ENCODE measurements around the gene PRKCZ. TPM values are rescaled to one million over a fixed set of nuclear protein-coding genes. Genes with fewer than 3 reads are reported as not detected.

Gene PRKCZ
- total and polyA plus RNA-seq, 9 of the 15 experiments (the other 6 are each of a cell fraction or from before 2014, with no cell fraction given): 0.07 to 3.1 (median 1.3) TPM

GRCh38 chr1:2229911-2230731 is 179.9 kb downstream of the PRKCZ start (continued):
- TF ChIP-seq PBX2 (CRISPR knock-in tag; IDR thresholded peaks at IDR 0.05; ENCODE audit: low read depth) (no peak), PBX2 (tag; conservative IDR thresholded peaks at IDR 0.05; ENCODE audit: low read depth) (no peak), MTF1 (CRISPR knock-in tag; IDR thresholded peaks at IDR 0.05; ENCODE audit: borderline replicate concordance) (no peak), KLF16 (IDR thresholded peaks at IDR 0.05) (no peak), REST (IDR thresholded peaks at IDR 0.05; ENCODE audit: borderline replicate concordance) (no peak), REST (CRISPR knock-in tag; IDR thresholded peaks at IDR 0.05; ENCODE audit: low read depth) (0 out of 2 replicates have a peak, but pooled peaks have one; percentile 21), CBX5 (IDR thresholded peaks at IDR 0.05; ENCODE audit: borderline replicate concordance, low read depth) (no peak), MECOM (CRISPR knock-in tag; IDR thresholded peaks at IDR 0.05) (0 out of 2 replicates have a peak, but pooled peaks have one; percentile 17), CAMTA2 (CRISPR knock-in tag; conservative IDR thresholded peaks at IDR 0.05) (0 out of 2 replicates have a peak, but pooled peaks have one; percentile 7), ESRRA (IDR thresholded peaks at IDR 0.05; ENCODE audit: borderline replicate concordance, low read depth) (no peak), SRSF9 (IDR thresholded peaks at IDR 0.05; ENCODE audit: borderline replicate concordance, low read depth, low read length) (no peak), MBD2 (IDR thresholded peaks at IDR 0.05; ENCODE audit: borderline replicate concordance, low read depth) (no peak), MTA1 (IDR thresholded peaks at IDR 0.05; ENCODE audit: borderline replicate concordance) (no peak), FOXP4 (CRISPR knock-in tag; IDR thresholded peaks at IDR 0.05; ENCODE audit: borderline replicate concordance) (peak; percentile 67; the same call in 1 of the 2 replicates), ESRRB (CRISPR knock-in tag; IDR thresholded peaks at IDR 0.05; ENCODE audit: borderline replicate concordance) (no peak)
